T-cell (primary cell): ENCODE data around the gene ETFB. TPM values are rescaled to one million over a fixed set of nuclear protein-coding genes. Genes with fewer than 3 reads are reported as not detected.

Experiments
- ATAC-seq, 4 experiments: fragments of 200-7000 bp in 3 of 4; fragments of 150-1000 bp in 1 of 4; cut with Tn5 transposase; replicated peaks in 1 of 4; 1 replicate in 3 of 4; 2 replicates in 1 of 4; pipeline ENCODE4 v1.10.0; 2021; ENCODE audit warnings: moderate library complexity in 3 of 4, mild to moderate bottlenecking in 2 of 4, moderate number of reproducible peaks in 1 of 4
- CTCF ChIA-PET, 2 donors: fragments of 300-600 bp; sonication (Branson Sonifier 250); formaldehyde crosslinking; loops; one replicate each; lab custom pipeline; 2022; ENCODE audit warnings: antibody characterized with exemption in 2 of 2; lab: Charles Lee
- POLR2A ChIA-PET, 2 donors: fragments of 300-600 bp; sonication (Branson Sonifier 250); formaldehyde crosslinking; loops; one replicate each; lab custom pipeline; 2022; ENCODE audit warnings: antibody characterized with exemption in 2 of 2; lab: Charles Lee
- DNase-seq, 35 experiments: peaks; one replicate each; pipeline versions ENCODE4 v3.0.0 to v3.0.0-alpha.2; 2013 to 2023
- H3K27ac ChIP-seq: one replicate; pipeline ENCODE4 v1.5.1; 2013; ENCODE audit warnings: low read length
- H3K27me3 ChIP-seq, 2 experiments: replicated peaks in 1 of 2; 1 replicate in 1 of 2; 2 replicates in 1 of 2; pipeline versions ENCODE4 v1.6.1 to v1.7.0; 2013; ENCODE audit warnings: low read length in 1 of 2, mixed read lengths in 1 of 2; ENCODE audit not compliant: control insufficient read depth in 2 of 2, insufficient read depth in 2 of 2; ENCODE audit errors: extremely low read depth in 1 of 2
- H3K36me3 ChIP-seq, 2 donors: 1 replicate in 1 of 2; 2 replicates in 1 of 2; pipeline versions ENCODE4 v1.6.1 to v1.7.0; 2013; ENCODE audit warnings: low read length in 1 of 2; ENCODE audit not compliant: control insufficient read depth in 2 of 2, insufficient read depth in 1 of 2; ENCODE audit errors: extremely low read depth in 1 of 2
- H3K4me1 ChIP-seq, 2 experiments: 1 replicate in 1 of 2; 2 replicates in 1 of 2; pipeline versions ENCODE4 v1.6.1 to v1.7.0; 2013; ENCODE audit warnings: low read length in 2 of 2, mixed read lengths in 1 of 2; ENCODE audit not compliant: insufficient read depth in 2 of 2, control insufficient read depth in 1 of 2; ENCODE audit errors: extremely low read depth in 1 of 2
- H3K4me3 ChIP-seq, 2 donors: 1 replicate in 1 of 2; 2 replicates in 1 of 2; pipeline versions ENCODE4 v1.5.1 to v1.7.0; 2013; ENCODE audit warnings: mild to moderate bottlenecking in 2 of 2, low read length in 1 of 2, moderate library complexity in 1 of 2; ENCODE audit not compliant: control insufficient read depth in 1 of 2; ENCODE audit errors: extremely low read depth in 1 of 2
- H3K9me3 ChIP-seq: 2 replicates; pipeline ENCODE4 v1.7.0; 2013
- H3K27ac Mint-ChIP-seq, 2 donors: one replicate each; pipeline ENCODE4 v1.8.0; 2020 to 2021; ENCODE audit warnings: mild to moderate bottlenecking in 2 of 2, mixed read lengths in 2 of 2
- H3K27me3 Mint-ChIP-seq, 2 donors: one replicate each; pipeline ENCODE4 v1.8.0; 2021 to 2022; ENCODE audit warnings: mixed read lengths in 2 of 2
- H3K36me3 Mint-ChIP-seq: one replicate; pipeline ENCODE4 v1.8.0; 2021; ENCODE audit warnings: mixed read lengths
- H3K4me1 Mint-ChIP-seq, 3 donors: one replicate each; pipeline ENCODE4 v1.8.0; 2020 to 2022; ENCODE audit warnings: mixed read lengths in 3 of 3, mild to moderate bottlenecking in 1 of 3
- H3K4me3 Mint-ChIP-seq, 3 donors: one replicate each; pipeline ENCODE4 v1.8.0; 2020 to 2022; ENCODE audit warnings: mild to moderate bottlenecking in 3 of 3, mixed read lengths in 3 of 3, moderate library complexity in 3 of 3
- H3K9me3 Mint-ChIP-seq, 3 donors: one replicate each; pipeline ENCODE4 v1.8.0; 2020 to 2022; ENCODE audit warnings: mixed read lengths in 3 of 3
- WGBS: methylation state at CpG from one replicate; pipeline ENCODE4 v1.1.5; 2013; ENCODE audit warnings: missing lambda C conversion rate; ENCODE audit not compliant: insufficient coverage; 5-methylcytosine and 5-hydroxymethylcytosine counted together
- total RNA-seq, 35 experiments: library from RNA in 6 of 35; stranded (reverse) in 6 of 35; fragments of 120-200 nt in 1 of 35; gene quantifications; one replicate each; pipeline versions ENCODE4 v1.2.1 to v1.2.4 and lab custom pipeline; 2013 to 2026

ETFB gene
- total RNA-seq, 5 donors from 2014 or later (not counting 1 experiment from before 2014, with no cell fraction given): 37.8 to 67.8 (median 61.1) TPM

DNA sequence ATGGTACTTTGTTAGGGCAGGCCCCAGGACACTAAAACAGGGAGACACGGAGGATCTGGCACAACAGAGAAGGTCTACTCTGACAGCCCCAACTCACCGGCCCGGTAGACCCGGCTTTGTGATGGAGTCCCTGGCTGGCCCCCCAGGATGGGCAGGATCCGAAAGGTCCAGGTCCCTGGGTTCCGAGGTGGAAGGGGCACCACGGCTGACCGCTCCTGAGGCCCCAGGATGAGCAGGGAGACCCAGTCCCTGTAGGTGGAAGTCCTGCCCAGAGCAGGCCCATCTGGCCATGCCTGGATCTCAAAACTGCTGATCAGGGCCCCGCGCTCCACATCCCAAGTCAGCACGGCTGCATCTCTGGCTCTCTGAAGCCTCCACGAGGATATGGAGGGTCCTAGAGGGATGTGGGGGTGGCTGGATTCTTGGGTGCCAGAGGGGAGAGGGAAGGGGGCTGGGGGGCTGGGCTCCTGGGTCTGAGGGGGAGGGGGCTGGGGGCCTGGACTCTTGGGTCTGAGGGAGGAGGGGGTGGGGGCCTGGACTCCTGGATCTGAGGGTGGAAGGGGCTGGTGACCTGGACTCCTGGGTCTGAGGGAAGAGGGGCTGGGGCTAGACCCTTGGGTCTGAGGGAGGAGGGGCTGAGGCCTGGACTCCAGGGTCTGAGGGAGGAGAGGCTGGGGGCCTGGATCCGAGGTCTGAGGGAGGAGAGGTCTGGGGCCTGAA, 28.9 kb downstream of the ETFB start:
- Histone ChIP-seq H3K27ac (no peak overlapping the region), H3K36me3 (no peaks in the 10 kb centered on the region), H3K4me3 (no peak overlapping the region), H3K4me1 (peaks cover 2 to 24% of the 10 kb centered on the region in 2 experiments), H3K27me3 (peaks cover 0 to 29% of the 10 kb centered on the region in 2 experiments), H3K9me3 (no peaks in the 10 kb centered on the region)
- Mint-ChIP-seq H3K4me3 (no peak overlapping the region), H3K9me3 (no peaks in the 10 kb centered on the region), H3K27me3 (peaks cover 4 to 12% of the 10 kb centered on the region in 2 donors), H3K4me1 (peaks cover 9 to 22% (median 14%) of the 10 kb centered on the region in 3 donors), H3K27ac (no peak overlapping the region), H3K36me3 (no peaks in the 10 kb centered on the region)
- ChIA-PET POLR2A (no interaction called here), CTCF (no interaction called here)
- 93% methylated on average over 12 of the region's 13 CpGs for WGBS
- no peak for DNase-seq
- ATAC-seq: no peak

GRCh38 chr19:51333836-51334460, 32.2 kb downstream of the ETFB start:
- Mint-ChIP-seq H3K27me3 (peaks cover 23 to 36% of the 10 kb centered on the region in 2 donors), H3K4me1 (peaks cover under 1 to 7% (median 4%) of the 10 kb centered on the region in 3 donors), H3K9me3 (peaks cover 0 to 4% (median 0%) of the 10 kb centered on the region in 3 donors), H3K4me3 (no peak overlapping the region), H3K36me3 (peaks cover 3% of the 10 kb centered on the region), H3K27ac (no peak overlapping the region)
- peaks cover 0 to 34% of the 10 kb centered on the region in 2 experiments for H3K27me3 ChIP-seq
- DNase-seq (no peak), ATAC-seq (no peak)
- H3K36me3 ChIP-seq: no peaks in the 10 kb centered on the region
- no peaks in the 10 kb centered on the region for H3K9me3 ChIP-seq
- no peak overlapping the region for H3K4me3 ChIP-seq
- CTCF ChIA-PET: no interaction called here
- WGBS: 90% methylated on average over 9 of the region's 13 CpGs
- H3K4me1 ChIP-seq: peaks cover 2 to 7% of the 10 kb centered on the region in 2 experiments
- POLR2A ChIA-PET: no interaction called here
- no peak overlapping the region for H3K27ac ChIP-seq

- Histone ChIP-seq H3K27me3 (peaks cover 0 to 45% of the 10 kb centered on the region in 2 experiments), H3K9me3 (no peaks in the 10 kb centered on the region), H3K4me1 (peaks cover 0 to 15% of the 10 kb centered on the region in 2 experiments), H3K4me3 (no peak overlapping the region), H3K36me3 (no peaks in the 10 kb centered on the region), H3K27ac (no peak overlapping the region)
- H3K9me3 Mint-ChIP-seq: peaks cover 0 to 4% (median 0%) of the 10 kb centered on the region in 3 donors
- H3K4me1 Mint-ChIP-seq: peaks cover 6 to 7% (median 7%) of the 10 kb centered on the region in 3 donors
- H3K27ac Mint-ChIP-seq: peak overlapping the region in 1 of 2 donors; percentile 3
- H3K36me3 Mint-ChIP-seq: peaks cover 3% of the 10 kb centered on the region
- peaks cover 42 to 43% of the 10 kb centered on the region in 2 donors for H3K27me3 Mint-ChIP-seq
- no peak for ATAC-seq
- no peak for DNase-seq
- no peak overlapping the region for H3K4me3 Mint-ChIP-seq
- ChIA-PET CTCF (no interaction called here), POLR2A (no interaction called here)
- 94% methylated on average over 5 of the region's 6 CpGs for WGBS
Observed at GRCh38 chr19:51331716-51332115, 34.5 kb downstream of the ETFB start.

DNA sequence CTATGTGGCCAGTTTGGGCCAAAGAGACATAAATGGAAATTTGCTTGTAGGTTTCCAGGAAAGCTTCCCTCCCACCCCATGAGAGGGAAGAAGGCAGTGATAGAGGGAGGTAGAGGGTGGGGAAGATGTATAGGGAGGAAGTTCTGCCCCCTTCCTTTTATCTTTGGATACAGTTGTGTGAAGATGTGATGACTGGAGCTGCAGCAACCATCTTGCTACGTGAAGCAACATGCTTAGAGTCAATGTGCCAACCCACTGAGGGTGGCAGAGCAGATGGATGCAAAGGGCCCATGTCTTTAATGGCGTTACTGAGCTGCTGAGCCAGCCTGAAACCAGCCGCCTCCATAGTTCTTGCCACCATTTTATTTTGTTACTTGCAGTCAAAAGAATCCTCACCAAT, 35.0 kb downstream of the ETFB start:
- ChIA-PET CTCF (no interaction called here), POLR2A (no interaction called here)
- Mint-ChIP-seq H3K27me3 (peaks cover 43 to 45% of the 10 kb centered on the region in 2 donors), H3K9me3 (peaks cover 0 to 4% (median 0%) of the 10 kb centered on the region in 3 donors), H3K4me3 (no peak overlapping the region), H3K4me1 (peaks cover 6 to 7% (median 7%) of the 10 kb centered on the region in 3 donors), H3K36me3 (peaks cover 3% of the 10 kb centered on the region), H3K27ac (no peak overlapping the region)
- no peak overlapping the region for H3K27ac ChIP-seq
- no peaks in the 10 kb centered on the region for H3K36me3 ChIP-seq
- H3K27me3 ChIP-seq: peaks cover 0 to 50% of the 10 kb centered on the region in 2 experiments
- H3K4me1 ChIP-seq: peaks cover 0 to 15% of the 10 kb centered on the region in 2 experiments
- DNase-seq (no peak), ATAC-seq (no peak)
- H3K9me3 ChIP-seq: no peaks in the 10 kb centered on the region
- H3K4me3 ChIP-seq: no peak overlapping the region
- 62% methylated on average over 3 of the region's 3 CpGs for WGBS

GRCh38 chr19:51330366-51330765, 35.8 kb downstream of the ETFB start:
- peaks cover 51 to 53% of the 10 kb centered on the region in 2 donors for H3K27me3 Mint-ChIP-seq
- no peak for DNase-seq
- H3K27ac ChIP-seq: no peak overlapping the region
- no peak overlapping the region for H3K4me3 ChIP-seq
- H3K36me3 Mint-ChIP-seq: peaks cover 3% of the 10 kb centered on the region
- WGBS: 81% methylated on average over 3 of the region's 4 CpGs
- POLR2A ChIA-PET: no interaction called here
- no peak overlapping the region for H3K27ac Mint-ChIP-seq
- peaks cover 0 to 4% (median 0%) of the 10 kb centered on the region in 3 donors for H3K9me3 Mint-ChIP-seq
- no peaks in the 10 kb centered on the region for H3K36me3 ChIP-seq
- peaks cover 0 to 58% of the 10 kb centered on the region in 2 experiments for H3K27me3 ChIP-seq
- CTCF ChIA-PET: no interaction called here
- peaks cover 0 to 15% of the 10 kb centered on the region in 2 experiments for H3K4me1 ChIP-seq
- no peak for ATAC-seq
- H3K4me1 Mint-ChIP-seq: peaks cover 6 to 7% (median 7%) of the 10 kb centered on the region in 3 donors
- H3K9me3 ChIP-seq: no peaks in the 10 kb centered on the region
- no peak overlapping the region for H3K4me3 Mint-ChIP-seq

DNA sequence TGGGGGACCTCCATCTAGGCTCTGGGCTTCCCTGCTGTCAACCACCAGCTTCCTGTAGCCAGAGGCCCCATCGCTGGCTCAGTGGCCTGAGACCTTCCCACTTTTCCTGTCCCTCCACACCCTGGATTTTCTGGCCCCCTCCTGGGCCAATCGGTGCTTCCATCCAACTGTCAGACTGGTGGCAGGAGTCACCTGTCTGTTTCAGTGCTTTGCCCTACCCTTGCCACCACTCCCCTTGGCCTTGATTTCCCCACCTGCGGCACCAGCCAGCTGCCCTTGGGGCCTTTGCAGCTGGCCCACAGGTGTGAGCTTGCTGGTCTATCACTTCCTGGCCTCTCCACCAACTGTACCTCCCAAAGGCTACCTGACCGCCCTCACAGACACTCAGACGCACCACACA, 36.8 kb downstream of the ETFB start:
- Histone ChIP-seq H3K27ac (no peak overlapping the region), H3K9me3 (no peaks in the 10 kb centered on the region), H3K27me3 (peaks cover 0 to 65% of the 10 kb centered on the region in 2 experiments), H3K4me1 (peaks cover 0 to 15% of the 10 kb centered on the region in 2 experiments), H3K4me3 (no peak overlapping the region), H3K36me3 (no peaks in the 10 kb centered on the region)
- WGBS: 79% methylated on average over 4 of the region's 5 CpGs
- CTCF ChIA-PET: interaction anchor here in 1 of 2 donors (0.8 kb wide), 1 partner anchor 12 kb away, joined by 3 read pairs; no protein-coding TSS in a partner anchor
- Mint-ChIP-seq H3K36me3 (peaks cover 3% of the 10 kb centered on the region), H3K27ac (no peak overlapping the region), H3K27me3 (peaks cover 48 to 57% of the 10 kb centered on the region in 2 donors), H3K4me3 (no peak overlapping the region), H3K9me3 (peaks cover 0 to 4% (median 0%) of the 10 kb centered on the region in 3 donors), H3K4me1 (peaks cover 6 to 7% (median 7%) of the 10 kb centered on the region in 3 donors)
- POLR2A ChIA-PET: no interaction called here
- ATAC-seq (no peak), DNase-seq (no peak)
